GM10266 (cell line): ENCODE data around the gene KRTAP16-1.

Experiments
- DNase-seq: peaks from one replicate; pipeline ENCODE4 v3.0.0; 2012; ENCODE audit errors: extremely low spot score
- CTCF ChIP-seq: IDR thresholded peaks from 2 replicates; pipeline ENCODE4 v1.5.1; 2012; ENCODE audit warnings: mild to moderate bottlenecking, low read depth; ENCODE audit not compliant: control insufficient read depth, insufficient read depth; ENCODE audit errors: missing control alignments

KRTAP16-1 gene

GRCh38 chr17:41304091-41304490 lies 5.0 kb downstream of the KRTAP16-1 start:
- no peak for DNase-seq
- TF ChIP-seq CTCF = no peak

GRCh38 chr17:41302981-41303380 lies 6.1 kb downstream of the KRTAP16-1 start:
- TF ChIP-seq CTCF = no peak
- DNase-seq = no peak

- no peak for TF ChIP-seq CTCF
- no peak for DNase-seq
These were observed 6.9 kb downstream of the KRTAP16-1 start, which contains the start of gene KRTAP29-1 for GRCh38 chr17:41301916-41302901. KRTAP29-1 (minus strand) TSS chr17:41302851; CDS start chr17:41302851, 0 bp downstream.

GRCh38 chr17:41301204-41301790 lies 7.8 kb downstream of the KRTAP16-1 start:
- DNase-seq = no peak
- no peak for TF ChIP-seq CTCF

- TF ChIP-seq CTCF = no peak
- DNase-seq = no peak
These were observed 10.5 kb downstream of the KRTAP16-1 start for GRCh38 chr17:41298458-41299135.

GRCh38 chr17:41296846-41297245 lies 12.3 kb downstream of the KRTAP16-1 start:
- no peak for DNase-seq

More at GRCh38 chr17:41296846-41297245, 12.3 kb downstream of the KRTAP16-1 start:
- no peak for TF ChIP-seq CTCF
